Breast epithelium (tissue), 4 donors: ENCODE results near the gene C1QTNF8. TPM values are rescaled to one million over a fixed set of nuclear protein-coding genes. Genes with fewer than 3 reads are reported as not detected.

Experiments used
- DNase-seq, 2 donors: peaks; one replicate each; pipeline ENCODE4 v3.0.0-alpha.2; 2019; ENCODE audit warnings: low spot score in 2 of 2
- H3K27ac ChIP-seq, 2 donors: fragments of 200-600 bp; sonication (generic) in 1 of 2; one replicate each; pipeline ENCODE4 v1.5.1; 2016 to 2019; ENCODE audit warnings: mild to moderate bottlenecking in 1 of 2
- H3K27me3 ChIP-seq, 2 donors: fragments of 200-600 bp; sonication (generic) in 1 of 2; one replicate each; pipeline versions ENCODE4 v1.5.1 to v1.6.0; 2017 to 2019; ENCODE audit warnings: control low read depth in 1 of 2, mild to moderate bottlenecking in 1 of 2
- H3K36me3 ChIP-seq: fragments of 200-600 bp; one replicate; pipeline ENCODE4 v1.5.1; 2019
- H3K4me1 ChIP-seq, 2 donors: fragments of 200-600 bp; sonication (generic); one replicate each; pipeline ENCODE4 v1.5.1; 2016 to 2019; ENCODE audit warnings: control low read depth in 1 of 2
- H3K4me3 ChIP-seq, 3 donors: fragments of 200-600 bp; sonication (generic); 1 replicate in 2 of 3; 2 replicates in 1 of 3; pipeline ENCODE4 v1.5.1; 2016 to 2019; ENCODE audit warnings: mild to moderate bottlenecking in 3 of 3, moderate library complexity in 2 of 3
- H3K9me3 ChIP-seq, 2 donors: fragments of 200-600 bp; sonication (generic) in 1 of 2; one replicate each; pipeline ENCODE4 v1.5.1; 2016 to 2019; ENCODE audit warnings: control low read depth in 1 of 2
- CTCF ChIP-seq, 3 donors: fragments of 450-650 bp; IDR thresholded peaks; one replicate each; pipeline ENCODE4 v1.5.1; 2016 to 2017; ENCODE audit warnings: antibody characterized with exemption in 3 of 3, mild to moderate bottlenecking in 3 of 3, moderate library complexity in 3 of 3
- POLR2A ChIP-seq: fragments of 450-650 bp; IDR thresholded peaks from one replicate; pipeline ENCODE4 v1.6.1; 2016; ENCODE audit warnings: antibody characterized with exemption, mild to moderate bottlenecking, moderate library complexity
- POLR2AphosphoS5 ChIP-seq, 3 donors: sonication (generic); formaldehyde crosslinking; IDR thresholded peaks; one replicate each; pipeline ENCODE4 v1.6.1; 2017; ENCODE audit warnings: antibody characterized with exemption in 3 of 3
- intact Hi-C: fragments of 100-400 bp; cut with DNase I; formaldehyde crosslinking; loops from one replicate; pipeline ENCODE4 v1.15.1; 2023; ENCODE audit warnings: low total_unique reads
- total RNA-seq, 3 donors: library from RNA; depleted of rRNA; stranded (reverse); fragments of >200 nt; gene quantifications; one replicate each; pipeline ENCODE4 v1.1.0, GENCODE V29; 2016

C1QTNF8 gene
- total RNA-seq, 3 donors from 2014 or later: not detected

GRCh38 chr16:1070864-1071408 is 25.1 kb downstream of the C1QTNF8 start:
- Histone ChIP-seq H3K4me1 (no peaks in the 10 kb centered on the region), H3K4me3 (no peak overlapping the region), H3K27ac (no peak overlapping the region), H3K9me3 (no peaks in the 10 kb centered on the region), H3K27me3 (peaks cover under 1 to 98% of the 10 kb centered on the region in 2 donors), H3K36me3 (no peaks in the 10 kb centered on the region)
- TF ChIP-seq POLR2A: no peak
- TF ChIP-seq POLR2AphosphoS5 (IDR thresholded peaks at IDR 0.05): no peak
- TF ChIP-seq CTCF (IDR thresholded peaks at IDR 0.05): no peak
- DNase-seq: no peak
- intact Hi-C loops: no loop called here

- DNase-seq: no peak
- Histone ChIP-seq H3K27me3 (peaks cover 2 to 100% of the 10 kb centered on the region in 2 donors), H3K27ac (no peak overlapping the region), H3K36me3 (no peaks in the 10 kb centered on the region), H3K4me3 (no peak overlapping the region), H3K9me3 (no peaks in the 10 kb centered on the region), H3K4me1 (no peaks in the 10 kb centered on the region)
- intact Hi-C loops: no loop called here
- TF ChIP-seq POLR2AphosphoS5 (IDR thresholded peaks at IDR 0.05): no peak
- no peak for TF ChIP-seq POLR2A
- no peak for TF ChIP-seq CTCF (IDR thresholded peaks at IDR 0.05)
Observed at GRCh38 chr16:1070084-1070863, 25.8 kb downstream of the C1QTNF8 start.

- TF ChIP-seq CTCF (IDR thresholded peaks at IDR 0.05) (no peak), POLR2A (no peak), POLR2AphosphoS5 (IDR thresholded peaks at IDR 0.05) (no peak)
- DNase-seq: no peak
- Histone ChIP-seq H3K9me3 (no peaks in the 10 kb centered on the region), H3K36me3 (no peaks in the 10 kb centered on the region), H3K4me3 (no peak overlapping the region), H3K4me1 (no peaks in the 10 kb centered on the region), H3K27me3 (peaks cover 2 to 100% of the 10 kb centered on the region in 2 donors), H3K27ac (no peak overlapping the region)
- intact Hi-C loops: loop anchor here (10.0 kb wide), 1 partner anchor 386 kb away; no protein-coding TSS in a partner anchor
Observed at GRCh38 chr16:1069154-1069553, 26.9 kb downstream of the C1QTNF8 start.

GRCh38 chr16:1068451-1068850 is 27.6 kb downstream of the C1QTNF8 start:
- Histone ChIP-seq H3K4me3 (no peak overlapping the region), H3K27me3 (peaks cover 2 to 98% of the 10 kb centered on the region in 2 donors), H3K9me3 (no peaks in the 10 kb centered on the region), H3K4me1 (no peaks in the 10 kb centered on the region), H3K27ac (no peak overlapping the region), H3K36me3 (no peaks in the 10 kb centered on the region)
- intact Hi-C loops: loop anchor here (10.0 kb wide), 1 partner anchor 386 kb away; no protein-coding TSS in a partner anchor
- TF ChIP-seq POLR2AphosphoS5 (IDR thresholded peaks at IDR 0.05) (no peak), CTCF (IDR thresholded peaks at IDR 0.05) (no peak), POLR2A (no peak)
- no peak for DNase-seq

GRCh38 chr16:1067629-1068028 is 28.4 kb downstream of the C1QTNF8 start:
- Histone ChIP-seq H3K36me3 (no peaks in the 10 kb centered on the region), H3K27ac (no peak overlapping the region), H3K4me3 (no peak overlapping the region), H3K4me1 (no peaks in the 10 kb centered on the region), H3K27me3 (peaks cover 2 to 98% of the 10 kb centered on the region in 2 donors), H3K9me3 (no peaks in the 10 kb centered on the region)
- no peak for DNase-seq
- TF ChIP-seq CTCF (IDR thresholded peaks at IDR 0.05) (no peak), POLR2A (no peak)
- intact Hi-C loops: loop anchor here (10.0 kb wide), 1 partner anchor 387 kb away; no protein-coding TSS in a partner anchor
